Measurements from ENCODE around the gene UBXN11.
A peak's percentile ranks its signal among the peaks of the same experiment; 100 is the strongest.

UBXN11 gene

DNA sequence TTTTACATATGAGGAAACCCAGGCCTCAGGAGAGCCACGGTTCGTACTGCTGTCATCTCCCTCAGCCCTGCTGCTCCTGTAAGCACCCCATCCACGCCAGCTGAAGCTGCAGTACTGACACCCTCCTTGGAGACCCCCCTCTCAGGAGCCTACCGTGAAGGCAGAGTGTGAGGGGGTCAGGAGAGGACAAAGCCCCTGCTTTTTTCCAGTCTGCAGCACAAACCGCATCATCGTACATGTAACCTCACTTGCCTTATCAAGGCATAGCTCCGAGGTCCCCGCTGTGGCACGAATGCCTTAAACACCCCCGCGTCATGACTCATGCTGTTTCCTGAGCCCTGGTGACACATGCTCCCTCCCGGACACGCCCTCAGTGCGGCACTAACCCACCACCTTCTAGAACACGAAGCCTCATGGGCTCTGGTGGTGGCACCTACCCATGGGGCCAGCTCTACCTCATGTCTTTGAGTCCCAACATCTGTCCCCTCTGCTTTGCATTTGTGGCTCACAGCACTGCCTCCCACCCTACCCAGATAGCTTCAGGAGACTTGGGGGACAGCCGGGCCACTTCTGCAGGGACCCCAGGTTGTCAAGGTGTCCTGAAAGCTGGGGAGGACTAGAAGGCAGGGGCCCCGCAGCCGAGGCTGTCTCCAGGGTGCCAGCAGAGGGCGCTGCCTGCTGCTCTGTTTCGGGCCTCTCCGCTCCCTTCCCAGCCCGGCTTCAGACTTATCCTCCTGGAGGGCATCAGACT is 21.7 kb downstream of the UBXN11 start:
- no peak overlapping the region for H3K27ac ChIP-seq (ENCODE audit: low read length)
- H3K36me3 ChIP-seq (ENCODE audit: control insufficient read depth, insufficient read depth, low read length) = no peaks in the 10 kb centered on the region
- no CpG with 5 or more reads among the region's 22 CpGs for WGBS (ENCODE audit: insufficient coverage, insufficient read length)
- H3K9me3 ChIP-seq (ENCODE audit: control insufficient read depth, insufficient read depth, low read length) = no peaks in the 10 kb centered on the region
- peaks cover 20% of the 10 kb centered on the region for H3K4me1 ChIP-seq (ENCODE audit: control insufficient read depth, insufficient read depth, low read length)
- no peaks in the 10 kb centered on the region for H3K27me3 ChIP-seq (ENCODE audit: control insufficient read depth, insufficient read depth, low read length)
- no peak overlapping the region; the same call in 1 of the 2 replicates for H3K4me3 ChIP-seq (ENCODE audit: low read length)
- no peak for DNase-seq (ENCODE audit: low read depth, low spot score)

DNA sequence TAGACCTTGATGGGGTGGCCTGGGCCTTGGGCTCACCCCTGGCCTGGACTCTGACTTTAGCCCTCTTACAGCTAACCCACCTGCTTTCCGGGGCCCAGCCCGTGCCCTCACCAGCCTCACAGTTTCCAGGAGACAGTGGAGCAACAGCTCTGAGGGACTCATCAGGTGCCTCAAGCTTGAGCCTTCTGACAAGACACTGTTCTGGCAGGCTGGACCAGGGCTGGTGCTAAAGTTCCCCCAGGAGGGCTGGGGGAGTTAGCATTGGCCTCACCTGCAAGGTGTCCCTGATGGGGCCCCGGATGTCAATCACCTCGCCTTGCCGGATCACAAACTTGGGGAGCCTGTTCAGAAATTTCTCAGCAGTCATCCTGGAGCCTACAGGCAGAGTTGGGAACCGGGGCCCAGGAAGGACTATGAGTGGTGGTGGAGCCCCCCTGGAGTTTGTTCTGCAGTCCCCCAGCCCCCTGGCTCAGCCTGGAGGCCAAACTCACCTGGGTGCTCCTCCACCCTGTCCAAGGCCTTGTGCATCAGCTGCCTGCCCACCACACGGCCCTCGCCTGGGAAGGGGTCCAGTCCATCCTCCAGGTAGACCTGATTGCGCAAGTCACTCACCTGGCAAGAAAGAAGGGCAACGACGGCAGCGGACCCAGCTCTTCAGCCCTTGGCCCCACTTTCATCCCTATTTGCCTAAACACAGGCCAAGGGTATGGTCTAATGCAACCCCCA is 22.4 kb downstream of the UBXN11 start:
- WGBS (ENCODE audit: insufficient coverage, insufficient read length) = no CpG with 5 or more reads among the region's 12 CpGs

DNA sequence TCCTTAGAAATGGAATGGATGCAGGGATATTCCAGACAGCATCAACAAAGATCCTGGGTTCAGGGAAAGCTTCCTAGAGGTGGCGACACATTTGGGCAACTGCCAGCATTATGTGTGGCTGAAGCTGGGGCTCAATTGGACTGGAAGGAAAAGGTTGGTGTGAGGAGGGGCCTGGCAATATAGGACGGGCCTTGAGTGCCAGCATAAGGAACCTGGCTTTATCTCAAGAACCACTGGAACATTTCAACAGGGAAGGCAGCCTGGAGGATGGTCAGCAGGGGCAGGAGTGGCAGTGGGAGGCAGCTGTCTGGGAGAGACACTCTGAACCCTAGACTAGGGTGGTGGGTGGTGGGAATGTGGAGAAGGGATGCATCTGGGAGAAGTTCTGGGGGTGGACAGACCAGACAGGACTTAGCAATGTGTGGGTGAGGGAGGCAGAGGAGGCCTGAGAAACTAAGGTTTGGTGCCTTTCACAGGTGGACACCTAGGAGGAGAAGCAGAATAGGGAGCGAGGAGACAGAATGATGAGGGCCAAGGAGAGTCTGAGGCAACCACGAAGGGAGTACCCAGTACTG is 23.1 kb downstream of the UBXN11 start:
- no peaks in the 10 kb centered on the region for H3K27me3 ChIP-seq (ENCODE audit: control insufficient read depth, insufficient read depth, low read length)
- H3K27ac ChIP-seq (ENCODE audit: low read length) = no peak overlapping the region
- no CpG with 5 or more reads among the region's 4 CpGs for WGBS (ENCODE audit: insufficient coverage, insufficient read length)
- H3K9me3 ChIP-seq (ENCODE audit: control insufficient read depth, insufficient read depth, low read length) = no peaks in the 10 kb centered on the region
- no peaks in the 10 kb centered on the region for H3K36me3 ChIP-seq (ENCODE audit: control insufficient read depth, insufficient read depth, low read length)
- DNase-seq (ENCODE audit: low read depth, low spot score) = no peak
- no peak overlapping the region for H3K4me3 ChIP-seq (ENCODE audit: low read length)
- H3K4me1 ChIP-seq (ENCODE audit: control insufficient read depth, insufficient read depth, low read length) = peaks cover 17% of the 10 kb centered on the region

More for the DNA sequence above, 22.4 kb downstream of the UBXN11 start:
- Histone ChIP-seq H3K9me3 (ENCODE audit: control insufficient read depth, insufficient read depth, low read length) (no peaks in the 10 kb centered on the region), H3K27ac (ENCODE audit: low read length) (no peak overlapping the region), H3K4me3 (ENCODE audit: low read length) (no peak overlapping the region), H3K36me3 (ENCODE audit: control insufficient read depth, insufficient read depth, low read length) (no peaks in the 10 kb centered on the region), H3K27me3 (ENCODE audit: control insufficient read depth, insufficient read depth, low read length) (no peaks in the 10 kb centered on the region), H3K4me1 (ENCODE audit: control insufficient read depth, insufficient read depth, low read length) (peaks cover 17% of the 10 kb centered on the region; the same call in 1 of the 2 replicates)
- no peak for DNase-seq (ENCODE audit: low read depth, low spot score)

DNA sequence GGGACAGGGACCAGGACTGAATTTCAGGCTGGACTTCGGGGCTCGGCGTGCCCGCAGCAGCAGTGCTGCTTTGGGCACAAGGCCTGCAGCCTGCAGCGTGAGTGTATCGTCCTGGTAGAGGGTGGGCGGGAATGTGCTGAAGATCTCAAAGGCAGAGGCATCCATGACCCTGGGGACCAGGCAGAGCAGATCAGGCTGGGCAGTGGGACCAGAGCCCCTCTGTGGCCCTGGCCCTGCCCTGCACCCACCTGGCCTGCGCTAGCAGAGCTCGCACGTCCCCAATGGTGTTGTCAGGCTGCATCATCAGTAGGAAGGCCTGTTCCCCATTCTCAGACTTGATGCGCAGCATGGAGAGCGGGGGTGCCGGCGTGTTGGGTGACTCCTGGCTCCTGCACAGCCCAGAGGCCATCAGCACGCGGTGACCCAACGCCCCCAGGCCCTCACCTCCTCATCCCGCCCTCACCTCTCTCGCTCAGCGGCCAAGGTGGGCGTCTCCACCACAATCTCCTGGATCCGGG is 24.0 kb downstream of the UBXN11 start:
- WGBS (ENCODE audit: insufficient coverage, insufficient read length) = no CpG with 5 or more reads among the region's 22 CpGs
- H3K27ac ChIP-seq (ENCODE audit: low read length) = no peak overlapping the region

DNA sequence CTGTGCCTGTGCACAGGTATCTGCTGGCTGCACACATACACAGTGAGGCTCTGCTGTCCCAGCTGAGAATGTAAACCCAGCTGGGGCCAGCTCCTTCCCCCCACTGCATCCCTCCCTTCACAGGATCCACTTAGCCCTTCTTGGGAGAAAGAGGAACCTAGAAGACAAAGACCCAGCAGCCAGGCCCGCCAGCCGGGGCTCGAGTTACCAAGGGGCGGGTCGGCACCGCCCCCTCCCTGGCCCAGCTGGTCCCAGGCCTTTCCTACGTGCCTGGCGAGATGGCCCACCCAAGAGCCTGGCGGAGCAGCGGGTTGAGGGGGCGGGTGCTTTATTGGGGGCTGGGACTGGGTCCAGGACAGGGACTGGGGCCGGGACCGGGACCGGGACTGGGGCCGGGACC is 24.5 kb downstream of the UBXN11 start:
- Histone ChIP-seq H3K27ac (ENCODE audit: low read length) (no peak overlapping the region), H3K27me3 (ENCODE audit: control insufficient read depth, insufficient read depth, low read length) (no peaks in the 10 kb centered on the region), H3K4me3 (ENCODE audit: low read length) (no peak overlapping the region), H3K9me3 (ENCODE audit: control insufficient read depth, insufficient read depth, low read length) (no peaks in the 10 kb centered on the region), H3K36me3 (ENCODE audit: control insufficient read depth, insufficient read depth, low read length) (peaks cover 7% of the 10 kb centered on the region; the same call in 1 of the 2 replicates), H3K4me1 (ENCODE audit: control insufficient read depth, insufficient read depth, low read length) (peaks cover 17% of the 10 kb centered on the region)
- WGBS (ENCODE audit: insufficient coverage, insufficient read length) = no CpG with 5 or more reads among the region's 15 CpGs
- DNase-seq (ENCODE audit: low read depth, low spot score) = no peak

More for the DNA sequence above, 24.0 kb downstream of the UBXN11 start:
- Histone ChIP-seq H3K36me3 (ENCODE audit: control insufficient read depth, insufficient read depth, low read length) (peaks cover 2% of the 10 kb centered on the region; the same call in 1 of the 2 replicates), H3K4me3 (ENCODE audit: low read length) (no peak overlapping the region), H3K4me1 (ENCODE audit: control insufficient read depth, insufficient read depth, low read length) (peaks cover 17% of the 10 kb centered on the region), H3K27me3 (ENCODE audit: control insufficient read depth, insufficient read depth, low read length) (no peaks in the 10 kb centered on the region), H3K9me3 (ENCODE audit: control insufficient read depth, insufficient read depth, low read length) (no peaks in the 10 kb centered on the region)
- no peak for DNase-seq (ENCODE audit: low read depth, low spot score)

DNA sequence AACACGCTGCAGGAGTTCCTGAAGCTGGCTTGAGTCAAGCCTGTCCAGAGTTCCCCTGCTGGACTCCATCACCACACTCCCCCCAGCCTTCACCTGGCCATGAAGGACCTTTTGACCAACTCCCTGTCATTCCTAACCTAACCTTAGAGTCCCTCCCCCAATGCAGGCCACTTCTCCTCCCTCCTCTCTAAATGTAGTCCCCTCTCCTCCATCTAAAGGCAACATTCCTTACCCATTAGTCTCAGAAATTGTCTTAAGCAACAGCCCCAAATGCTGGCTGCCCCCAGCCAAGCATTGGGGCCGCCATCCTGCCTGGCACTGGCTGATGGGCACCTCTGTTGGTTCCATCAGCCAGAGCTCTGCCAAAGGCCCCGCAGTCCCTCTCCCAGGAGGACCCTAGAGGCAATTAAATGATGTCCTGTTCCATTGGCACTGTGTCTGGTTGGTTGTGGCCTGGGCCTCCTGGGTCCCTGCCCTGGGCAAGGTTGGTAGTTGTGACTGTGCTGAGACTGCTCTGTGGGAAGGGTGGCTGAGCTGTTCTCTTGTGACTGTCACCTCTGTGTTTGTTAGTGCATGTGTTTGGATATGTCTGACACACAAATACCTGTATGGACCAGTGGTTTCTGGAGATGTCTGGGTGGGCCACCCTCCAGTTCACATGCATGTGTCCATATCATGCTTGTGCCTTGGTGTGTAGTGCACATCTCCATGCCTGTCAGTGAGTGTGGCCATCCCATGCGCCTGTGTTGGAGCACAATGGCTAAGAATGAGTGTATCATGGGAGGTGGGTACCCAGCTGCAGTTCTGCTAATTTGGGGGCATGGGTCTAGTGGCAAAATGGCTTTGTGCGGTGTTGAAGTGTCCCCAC is 25.1 kb downstream of the UBXN11 start:
- Histone ChIP-seq H3K27ac (ENCODE audit: low read length) (no peak overlapping the region), H3K27me3 (ENCODE audit: control insufficient read depth, insufficient read depth, low read length) (no peaks in the 10 kb centered on the region), H3K4me3 (ENCODE audit: low read length) (no peak overlapping the region), H3K36me3 (ENCODE audit: control insufficient read depth, insufficient read depth, low read length) (peaks cover 13% of the 10 kb centered on the region; the same call in 1 of the 2 replicates), H3K9me3 (ENCODE audit: control insufficient read depth, insufficient read depth, low read length) (no peaks in the 10 kb centered on the region), H3K4me1 (ENCODE audit: control insufficient read depth, insufficient read depth, low read length) (peaks cover 17% of the 10 kb centered on the region)
- WGBS (ENCODE audit: insufficient coverage, insufficient read length) = no CpG with 5 or more reads among the region's 5 CpGs
- DNase-seq (ENCODE audit: low read depth, low spot score) = no peak

DNA sequence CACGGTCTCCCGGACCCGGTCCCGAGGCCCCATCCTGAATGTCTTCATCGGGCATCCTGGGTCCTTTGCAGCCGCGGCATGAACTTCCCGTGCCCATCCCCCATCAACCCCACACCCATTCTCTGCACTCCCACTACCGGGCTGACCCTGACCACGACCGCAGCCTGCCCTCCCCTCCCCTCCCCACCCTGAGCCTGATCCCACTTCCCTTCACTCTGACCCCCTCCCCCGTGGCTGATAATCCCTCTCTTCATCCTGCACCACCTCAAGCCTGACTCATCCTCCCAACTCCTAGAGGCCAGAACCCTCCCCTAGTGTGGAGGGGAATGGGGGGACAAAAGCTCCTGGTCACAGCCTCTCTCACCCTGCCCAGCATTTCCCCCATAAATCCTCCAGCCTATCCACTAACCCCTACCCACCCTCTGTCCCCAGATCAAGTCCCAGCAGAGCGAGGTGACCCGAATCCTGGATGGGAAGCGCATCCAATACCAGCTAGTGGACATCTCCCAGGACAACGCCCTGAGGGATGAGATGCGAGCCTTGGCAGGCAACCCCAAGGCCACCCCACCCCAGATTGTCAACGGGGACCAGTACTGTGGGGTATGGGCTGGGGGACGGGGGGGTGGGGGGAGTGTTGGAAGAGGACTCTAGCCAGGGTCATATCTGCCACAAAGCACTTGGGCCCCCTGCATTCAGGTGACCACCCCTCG is 25.9 kb downstream of the UBXN11 start:
- Histone ChIP-seq H3K27me3 (ENCODE audit: control insufficient read depth, insufficient read depth, low read length) (no peaks in the 10 kb centered on the region), H3K36me3 (ENCODE audit: control insufficient read depth, insufficient read depth, low read length) (peaks cover 16% of the 10 kb centered on the region; the same call in 1 of the 2 replicates), H3K4me3 (ENCODE audit: low read length) (peak overlapping the region; percentile 73; the same call in 1 of the 2 replicates), H3K4me1 (ENCODE audit: control insufficient read depth, insufficient read depth, low read length) (peaks cover 15% of the 10 kb centered on the region), H3K9me3 (ENCODE audit: control insufficient read depth, insufficient read depth, low read length) (no peaks in the 10 kb centered on the region), H3K27ac (ENCODE audit: low read length) (no peak overlapping the region)
- DNase-seq (ENCODE audit: low read depth, low spot score) = no peak
- no CpG with 5 or more reads among the region's 20 CpGs for WGBS (ENCODE audit: insufficient coverage, insufficient read length)

DNA sequence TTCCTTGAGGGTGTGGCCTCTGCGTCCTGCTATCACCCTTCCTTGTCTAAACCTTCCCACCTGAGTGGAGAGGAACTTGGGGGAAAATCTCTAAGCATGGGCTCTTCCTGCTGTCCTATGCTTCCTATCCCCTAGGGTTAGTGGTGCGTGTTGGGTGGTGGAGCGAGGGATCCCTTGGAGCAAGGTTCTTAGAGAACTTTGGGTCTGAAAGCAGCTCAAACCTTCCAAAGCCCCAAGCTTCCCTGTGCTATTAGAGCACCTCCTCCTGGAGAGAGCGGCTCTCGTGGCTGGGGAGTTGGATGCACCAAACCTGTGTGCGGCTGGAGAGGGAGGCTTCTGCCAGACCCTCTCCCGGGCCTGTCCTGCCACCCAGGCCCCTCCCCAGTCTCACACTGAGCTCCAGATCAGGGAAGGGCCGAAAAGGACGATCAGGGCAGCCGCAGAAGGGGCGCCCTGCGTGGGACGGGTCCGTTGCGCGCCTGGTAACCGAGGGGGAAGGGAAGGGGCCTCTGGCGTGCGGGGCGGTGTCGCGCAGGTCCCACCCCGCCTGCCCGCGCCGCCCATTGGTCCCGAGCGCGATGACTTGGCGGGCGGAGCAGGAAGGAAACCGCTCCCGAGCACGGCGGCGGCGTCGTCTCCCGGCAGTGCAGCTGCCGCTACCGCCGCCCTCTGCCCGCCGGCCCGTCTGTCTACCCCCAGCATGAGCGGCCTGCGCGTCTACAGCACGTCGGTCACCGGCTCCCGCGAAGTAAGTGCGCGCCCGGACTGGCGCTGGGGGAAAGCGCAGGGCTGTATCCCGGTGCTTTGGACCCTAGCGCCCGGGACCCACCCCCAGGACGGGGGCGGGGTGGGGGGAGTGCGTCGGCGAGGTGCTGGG is 26.7 kb downstream of the UBXN11 start, which contains the start of gene SH3BGRL3:
SH3BGRL3 (plus strand) TSS at position 631 of the 877 bp plus-strand sequence; CDS start at position 701, 70 bp downstream.
- peaks cover 13% of the 10 kb centered on the region for H3K4me1 ChIP-seq (ENCODE audit: control insufficient read depth, insufficient read depth, low read length)
- no peaks in the 10 kb centered on the region for H3K9me3 ChIP-seq (ENCODE audit: control insufficient read depth, insufficient read depth, low read length)
- H3K27me3 ChIP-seq (ENCODE audit: control insufficient read depth, insufficient read depth, low read length) = no peaks in the 10 kb centered on the region
- no CpG with 5 or more reads among the region's 66 CpGs for WGBS (ENCODE audit: insufficient coverage, insufficient read length)
- peaks cover 16% of the 10 kb centered on the region; the same call in 1 of the 2 replicates for H3K36me3 ChIP-seq (ENCODE audit: control insufficient read depth, insufficient read depth, low read length)
- H3K4me3 ChIP-seq (ENCODE audit: low read length) = peak within 1 kb of the TSS; percentile 73
- peak; percentile 47 for DNase-seq (ENCODE audit: low read depth, low spot score)
- H3K27ac ChIP-seq (ENCODE audit: low read length) = no peak within 1 kb of the TSS
